NCI-H187 treated with DMSO at 0.1 percent for 48 hours (cell line): Measurements from ENCODE around the gene STON2.
A peak's percentile ranks its signal among the peaks of the same experiment; 100 is the strongest.

ENCODE experiments used
- DNase-seq: peaks from one replicate; lab custom pipeline; 2025; lab: John Stamatoyannopoulos, UW

STON2 gene

DNA sequence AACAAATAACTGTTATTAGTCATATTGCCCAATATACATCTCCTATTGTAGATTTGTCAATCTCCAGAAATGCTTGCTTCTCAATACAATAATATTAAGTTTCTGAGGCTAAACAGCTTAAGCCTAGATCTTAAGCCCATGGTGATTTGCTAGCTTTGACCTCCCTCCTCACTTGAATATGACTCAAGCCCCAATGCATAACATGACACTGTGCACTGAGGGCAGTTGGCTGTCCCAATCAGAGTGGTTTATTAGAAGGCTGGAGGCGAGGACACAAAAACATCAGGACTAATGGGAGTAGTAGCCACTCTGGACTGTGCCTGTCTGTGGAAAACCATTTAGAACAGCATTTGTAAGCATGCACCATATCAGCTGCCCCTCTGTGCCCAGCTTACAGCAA, 98.3 kb downstream of the STON2 start:
- no peak for DNase-seq

DNA sequence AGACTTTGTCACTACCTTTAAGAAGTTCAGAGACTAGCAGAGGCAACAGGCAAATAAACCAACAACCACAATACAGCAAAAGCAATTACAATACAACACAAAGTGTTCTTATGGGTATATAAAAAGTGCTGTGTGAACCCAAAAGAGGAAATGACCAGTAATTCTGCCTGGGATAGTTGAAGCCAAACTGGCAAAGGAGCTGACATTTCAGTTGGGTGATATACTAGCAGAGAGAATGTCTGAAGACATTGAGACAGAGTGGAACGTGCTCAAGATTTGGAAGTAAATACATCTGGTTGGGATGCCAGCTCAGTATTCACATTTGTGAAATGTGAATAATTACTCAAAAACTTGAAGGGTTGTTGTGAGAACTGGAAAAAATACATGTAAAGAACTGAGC, 98.8 kb downstream of the STON2 start:
- no peak for DNase-seq

DNA sequence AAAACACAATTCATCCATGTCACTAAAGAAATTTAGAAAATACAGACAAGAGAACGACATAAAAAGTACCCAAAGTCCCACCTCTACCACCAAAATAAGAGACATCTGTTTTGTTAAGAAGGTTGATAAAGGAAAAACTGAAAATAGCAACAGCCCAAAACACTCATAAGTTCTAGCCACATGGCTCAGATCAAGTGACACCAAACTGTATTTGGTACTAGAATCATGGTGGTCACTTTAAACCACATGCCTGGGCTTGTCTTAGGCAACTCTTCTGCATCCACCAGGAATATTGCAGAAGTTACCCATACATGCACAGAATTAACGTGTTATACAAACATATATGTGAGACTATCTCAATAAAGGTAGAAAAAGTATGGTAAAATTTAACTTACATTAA, 101.2 kb downstream of the STON2 start:
- DNase-seq = no peak

DNA sequence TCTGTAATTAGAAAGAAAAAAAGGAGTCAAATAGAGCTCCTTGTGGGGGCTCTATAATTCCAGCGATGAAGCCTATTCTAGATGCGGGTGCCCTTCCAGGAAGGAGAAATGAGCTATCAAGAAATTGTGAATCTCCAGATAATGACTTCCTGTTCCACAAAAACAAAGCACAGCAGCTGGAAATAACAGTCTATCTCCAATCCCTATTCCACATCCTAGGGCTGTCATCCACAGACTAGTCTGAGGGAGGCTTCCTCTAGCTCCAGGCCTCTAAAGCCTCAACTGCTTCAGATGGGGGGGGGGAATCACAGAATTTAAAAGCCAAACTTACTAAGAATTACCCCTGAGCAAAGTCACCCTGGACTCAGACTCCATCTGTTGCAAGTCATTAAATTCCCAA, 102.0 kb downstream of the STON2 start:
- DNase-seq = no peak

DNA sequence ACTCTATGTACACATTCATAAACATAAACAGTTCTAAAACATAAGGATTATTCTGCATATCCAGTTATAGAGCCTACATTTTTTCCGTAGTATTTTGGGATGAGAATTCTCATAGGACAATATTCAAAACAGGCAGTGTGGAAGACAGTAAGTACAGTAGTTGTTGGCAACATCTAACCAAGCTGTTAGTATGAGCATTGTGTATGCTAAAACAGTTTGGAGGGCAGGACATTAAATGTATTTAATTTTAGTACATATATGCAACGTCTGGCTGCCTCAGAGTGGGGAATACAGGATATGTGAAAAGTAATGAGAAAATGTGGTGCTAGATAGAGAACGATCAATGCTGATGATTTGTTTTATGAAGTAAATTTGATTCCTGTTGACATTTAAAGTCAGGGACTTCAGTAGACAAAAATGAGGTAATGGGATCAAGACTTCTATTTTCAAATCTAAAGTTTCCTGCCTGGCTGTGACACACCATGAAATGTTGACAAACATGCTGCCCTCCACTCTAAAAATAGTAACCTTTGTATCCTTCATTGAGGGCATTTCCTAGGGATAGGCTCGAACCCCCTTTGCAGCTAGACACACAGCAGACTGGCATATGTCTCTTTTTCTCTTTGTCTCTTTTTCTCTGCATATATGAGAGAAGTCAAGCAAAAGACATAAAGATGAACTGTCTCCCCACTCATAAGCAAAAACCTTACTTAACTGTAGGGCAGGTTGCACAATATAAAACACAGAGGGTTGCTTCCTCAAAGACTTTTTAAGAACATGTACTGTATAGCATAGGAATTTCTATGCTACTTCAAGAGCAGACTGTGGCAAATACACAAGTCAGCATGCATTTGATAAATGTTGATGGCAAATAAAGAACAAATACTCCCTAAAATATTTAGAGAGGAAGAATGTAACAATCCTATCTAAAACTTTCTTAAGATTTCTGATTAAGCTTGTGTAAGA, 103.9 kb downstream of the STON2 start:
- no peak for DNase-seq

DNA sequence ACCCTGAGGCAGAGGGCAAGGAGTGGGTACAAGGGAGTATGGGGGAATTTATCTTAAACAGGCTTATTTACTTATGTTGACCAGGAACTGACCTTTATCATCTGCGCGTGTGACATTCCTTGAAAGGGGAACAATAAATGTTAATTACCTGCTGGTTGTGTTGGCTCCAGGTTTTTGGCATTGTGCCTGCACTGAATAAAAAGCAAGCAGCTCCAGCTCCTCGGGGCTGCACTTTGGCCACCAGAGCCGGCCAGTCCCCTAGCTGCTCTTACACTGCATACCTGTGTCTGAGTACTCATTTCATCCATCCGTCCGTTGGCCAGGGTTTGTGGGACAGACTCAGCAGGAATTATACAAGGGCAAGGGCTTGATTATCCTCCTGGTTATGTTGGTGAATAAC, 110.6 kb downstream of the STON2 start:
- DNase-seq = no peak

DNA sequence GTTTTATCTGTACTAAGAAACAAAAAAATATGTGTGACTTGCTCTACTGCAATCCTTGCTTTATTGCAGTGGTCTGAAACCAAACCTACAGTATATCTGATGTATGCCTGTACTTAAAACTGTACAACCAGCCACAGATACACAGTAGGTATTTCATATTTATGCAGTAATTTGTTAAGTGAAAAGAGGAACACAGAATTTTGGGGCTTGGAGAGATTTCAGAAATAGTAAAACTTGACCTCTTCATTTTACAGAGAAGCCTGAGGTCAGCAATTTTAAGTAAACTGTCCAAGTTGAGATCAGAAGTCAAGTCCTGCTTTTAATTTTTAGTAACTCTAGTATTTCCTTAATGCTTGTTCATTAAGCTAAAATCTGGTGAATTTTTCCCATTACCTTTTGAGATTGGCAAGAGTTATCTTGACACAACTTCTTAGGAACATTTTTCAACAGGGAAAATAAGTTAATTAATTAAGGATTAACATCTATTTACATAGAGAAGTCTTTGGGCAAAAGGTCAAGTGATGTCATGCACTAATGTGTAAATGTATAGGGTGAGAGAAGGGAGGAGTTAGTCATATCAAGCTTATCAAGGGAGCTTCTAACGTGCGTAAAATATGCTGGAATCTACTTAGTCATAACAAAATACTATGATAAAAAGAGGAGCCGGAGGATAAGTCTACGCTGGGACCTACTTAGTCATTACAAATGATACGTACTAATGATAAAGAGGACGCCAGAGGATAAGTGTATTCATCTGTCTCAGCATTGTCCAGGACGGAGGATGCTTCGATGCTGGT, 113.4 kb downstream of the STON2 start:
- DNase-seq = no peak

DNA sequence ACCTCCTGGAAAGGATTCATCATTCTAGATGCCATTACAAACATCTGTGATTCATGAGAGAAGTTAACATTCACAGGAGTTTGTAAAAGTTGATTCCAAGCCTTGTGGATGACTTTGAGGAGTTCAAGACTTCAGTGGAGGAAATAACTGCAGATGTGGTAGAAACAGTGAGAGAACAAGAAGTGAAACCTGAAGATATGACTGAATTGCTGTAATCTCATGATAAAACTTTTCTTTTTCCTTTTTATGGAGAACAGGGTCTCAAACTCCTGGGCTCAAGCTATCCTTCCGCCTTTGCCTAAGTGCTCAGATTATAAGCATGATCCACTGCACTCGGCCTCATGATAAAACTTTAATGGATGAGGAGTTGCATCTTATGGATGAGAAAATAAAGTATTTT, 114.9 kb downstream of the STON2 start:
- no peak for DNase-seq

DNA sequence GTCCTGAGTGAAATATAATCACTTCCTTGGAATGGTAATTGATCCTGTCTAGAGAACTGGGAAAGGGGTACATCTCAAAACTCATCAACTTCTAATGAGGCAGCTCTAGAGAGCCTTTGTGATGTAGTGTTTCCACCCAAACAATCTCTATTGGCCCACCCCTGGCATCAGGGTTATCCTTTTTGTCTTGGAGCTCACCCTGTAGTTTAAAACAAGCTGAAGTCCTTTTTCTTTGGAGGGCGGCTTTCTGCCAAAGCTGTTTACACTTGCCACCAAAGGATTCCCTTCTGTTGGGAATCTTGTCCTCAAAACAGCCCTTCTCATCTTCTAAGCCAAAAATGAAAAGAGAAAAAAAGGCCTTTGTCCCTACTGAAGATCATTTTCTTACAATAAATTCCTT, 118.8 kb downstream of the STON2 start:
- no peak for DNase-seq

DNA sequence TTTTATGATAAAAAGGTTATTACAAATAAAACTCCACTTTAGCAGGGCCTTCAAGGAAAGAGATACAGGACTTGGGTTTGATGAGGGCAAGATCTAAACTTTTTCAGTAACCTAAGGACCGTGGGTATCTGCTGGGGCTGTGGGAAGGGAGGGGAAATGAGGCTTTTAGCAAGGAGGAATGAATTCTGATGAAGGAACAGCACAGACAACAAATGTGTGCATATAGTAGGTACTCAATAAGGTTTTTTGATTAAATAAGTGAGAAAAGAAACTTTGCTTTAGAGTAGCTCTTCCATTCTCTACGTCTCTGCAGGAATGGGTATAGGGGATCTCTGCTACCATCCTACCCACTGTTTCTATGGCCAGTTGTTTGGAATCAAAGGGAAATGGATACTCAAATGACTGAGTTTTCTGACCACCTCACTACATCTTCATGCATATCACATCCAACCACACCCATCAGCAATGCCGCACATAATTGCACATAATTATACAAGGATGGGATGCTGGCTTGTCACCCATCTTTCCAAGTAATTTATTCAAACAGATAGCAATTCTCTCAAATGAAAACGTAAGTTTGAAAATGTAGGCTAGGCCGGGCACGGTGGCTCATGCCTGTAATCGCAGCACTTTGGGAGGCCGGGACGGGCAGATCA, 119.9 kb downstream of the STON2 start:
- no peak for DNase-seq

DNA sequence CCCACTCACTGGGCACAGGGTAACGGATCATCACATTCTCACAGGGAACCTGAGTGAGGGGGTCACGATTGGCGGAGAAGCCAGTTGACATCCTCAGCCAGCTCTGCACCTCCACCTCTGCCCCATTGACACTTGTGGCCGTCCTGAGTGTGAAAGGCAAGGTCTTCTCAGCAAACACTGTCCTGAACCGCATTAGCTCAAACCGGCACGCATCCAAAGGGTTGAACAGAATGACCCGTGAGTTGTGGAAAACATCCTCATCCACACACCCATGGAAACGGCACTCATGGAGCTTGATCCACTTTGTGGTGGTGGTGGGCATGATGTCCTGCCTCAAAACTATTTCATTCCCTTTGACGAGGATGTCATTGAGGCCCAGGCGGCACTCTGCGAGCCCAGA, 123.0 kb downstream of the STON2 start:
- no peak for DNase-seq

DNA sequence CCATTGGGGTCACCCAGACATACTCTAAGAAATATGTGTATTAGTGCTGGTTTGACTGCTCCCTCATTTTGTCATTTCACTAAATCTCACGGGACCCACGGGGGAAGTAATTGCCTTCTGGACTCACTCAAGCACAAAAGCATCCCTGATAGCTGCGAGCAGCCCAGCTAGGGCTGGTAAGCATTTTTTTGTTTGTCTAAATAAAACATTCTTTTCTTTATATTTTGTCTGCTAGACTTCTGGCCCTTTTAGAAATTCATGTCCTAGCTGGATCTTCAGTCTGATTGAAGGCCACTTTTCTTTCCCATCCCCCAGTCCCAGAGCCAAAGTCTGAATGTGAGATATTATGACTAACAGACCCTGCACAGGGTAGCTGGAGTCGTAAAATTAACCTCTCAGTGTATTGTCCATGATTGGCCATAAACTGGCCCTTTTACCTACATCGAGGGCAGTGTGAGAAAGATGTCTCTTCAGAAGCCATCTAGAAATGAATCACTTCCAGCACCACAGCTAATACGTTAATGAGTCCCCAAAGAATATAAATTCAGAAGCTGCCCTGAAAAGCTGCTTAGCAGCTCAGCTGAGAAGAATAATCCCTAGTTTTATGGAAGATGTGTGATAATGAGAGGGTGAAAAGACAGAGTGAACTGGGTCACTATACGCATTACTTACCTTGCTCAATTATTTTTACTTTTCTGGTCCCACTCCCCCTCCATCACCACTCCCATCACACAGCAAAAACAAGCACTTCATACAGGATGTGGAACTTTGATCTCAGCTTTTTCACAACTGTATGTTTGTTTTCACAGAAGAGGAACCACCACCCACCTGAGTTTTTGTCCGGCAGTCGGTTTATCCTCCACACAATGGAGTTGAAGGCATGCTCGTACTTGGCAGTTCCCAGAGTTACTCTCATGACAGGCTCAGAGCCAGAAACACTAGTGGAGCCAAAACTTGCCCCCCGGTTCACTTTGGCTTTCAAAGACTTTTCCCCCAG, 123.8 kb downstream of the STON2 start:
- no peak for DNase-seq

DNA sequence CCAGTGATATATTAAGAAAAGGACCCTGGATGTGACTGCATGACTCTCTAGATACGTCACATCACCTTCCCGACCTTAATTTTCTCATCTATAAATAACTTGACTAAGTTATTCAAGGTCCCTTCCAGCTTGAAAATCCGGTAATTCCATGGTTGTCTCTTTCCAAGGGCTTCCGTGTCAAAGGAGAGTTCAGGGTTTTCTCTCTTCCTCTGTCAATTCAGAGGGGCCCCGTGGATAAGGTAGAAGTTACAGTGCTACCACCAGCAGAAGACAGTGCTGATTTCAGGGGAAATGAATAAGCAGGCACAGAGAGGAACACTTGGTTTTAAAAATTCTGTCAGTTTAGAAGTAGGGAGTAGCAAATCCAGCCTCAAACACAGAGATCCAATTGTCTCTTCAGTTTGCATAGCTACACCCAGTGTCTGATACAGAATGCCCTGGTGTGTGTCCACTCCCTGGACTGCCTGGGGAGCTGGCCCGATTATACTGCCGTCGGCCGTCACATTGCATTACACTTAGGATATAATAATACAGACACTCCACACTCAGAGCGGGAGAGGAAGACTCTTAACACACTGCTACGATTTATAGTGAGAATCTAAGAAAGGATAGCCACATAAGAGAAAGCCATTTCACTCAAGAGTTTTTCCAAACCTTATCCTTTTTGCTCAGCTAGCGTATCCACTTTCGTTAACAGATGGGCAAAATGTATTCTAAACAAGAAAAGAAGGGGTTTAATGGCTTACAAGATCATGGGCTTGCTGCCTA, 124.6 kb downstream of the STON2 start:
- no peak for DNase-seq

DNA sequence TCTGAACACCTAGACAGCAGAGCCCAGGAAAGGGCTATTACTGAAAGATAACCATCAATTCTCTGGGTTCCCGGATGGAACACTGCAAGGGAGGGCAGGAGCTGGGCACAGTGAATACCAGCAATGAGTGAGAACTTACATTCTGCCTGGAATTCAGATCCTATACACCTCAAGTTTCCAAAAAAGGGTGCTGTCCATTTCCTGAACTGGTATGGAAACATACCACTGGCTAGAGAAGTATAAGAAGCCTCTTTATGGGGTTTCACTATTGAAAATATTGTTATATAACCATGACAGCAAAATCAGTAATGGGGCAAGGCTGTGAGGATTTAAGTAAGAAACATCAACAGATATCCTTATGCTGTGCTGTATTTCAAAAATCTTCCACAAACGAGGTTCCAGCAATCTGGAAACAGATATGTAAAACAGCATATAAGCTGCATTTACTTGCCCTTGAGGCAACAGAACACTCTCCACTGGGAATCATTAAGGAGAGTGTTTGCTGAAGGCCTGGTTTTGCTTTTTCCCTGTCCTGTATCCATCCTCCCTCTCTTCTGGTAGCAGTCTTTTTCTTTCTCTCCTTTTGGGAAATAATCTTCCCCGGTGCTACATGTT, 126.1 kb downstream of the STON2 start:
- no peak for DNase-seq

DNA sequence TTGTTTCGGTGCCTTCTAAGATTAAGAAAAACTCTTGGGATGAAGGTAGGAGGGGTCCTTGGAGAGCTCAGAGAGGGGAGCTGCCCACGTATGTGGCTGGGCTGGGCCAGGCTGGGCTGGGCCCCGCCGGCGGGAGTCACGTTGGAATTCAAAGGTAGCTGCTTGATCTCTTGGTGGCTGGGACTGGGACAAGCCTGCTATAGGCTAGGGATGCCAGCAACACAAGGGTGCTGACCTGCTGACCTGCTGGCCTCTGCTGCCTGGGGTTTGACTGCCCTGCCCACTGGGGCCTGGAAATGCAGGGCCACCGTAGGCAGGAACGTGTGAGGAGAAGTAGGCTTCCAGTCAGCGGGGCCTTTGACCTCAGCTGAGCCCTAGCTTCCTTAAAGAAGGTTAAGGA, 126.6 kb downstream of the STON2 start:
- no peak for DNase-seq

DNA sequence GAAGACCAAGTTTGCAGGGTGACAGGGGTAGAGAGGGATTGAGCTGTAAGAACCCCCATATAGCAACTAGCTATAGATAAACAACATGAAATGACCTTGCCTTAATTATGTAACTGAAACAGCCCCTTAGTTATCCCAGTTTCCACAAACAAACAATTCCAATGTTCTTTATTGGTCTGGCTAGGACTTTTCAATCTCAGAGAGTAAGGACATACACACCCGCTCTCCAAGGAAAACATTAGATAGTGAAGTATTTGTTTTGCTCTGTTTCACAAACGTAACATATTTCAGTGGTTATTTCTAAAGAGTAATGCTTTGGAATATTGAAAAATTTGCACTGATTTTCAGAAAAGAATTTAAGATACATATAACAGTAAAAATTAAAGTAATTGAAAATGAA, 127.8 kb downstream of the STON2 start:
- no peak for DNase-seq

DNA sequence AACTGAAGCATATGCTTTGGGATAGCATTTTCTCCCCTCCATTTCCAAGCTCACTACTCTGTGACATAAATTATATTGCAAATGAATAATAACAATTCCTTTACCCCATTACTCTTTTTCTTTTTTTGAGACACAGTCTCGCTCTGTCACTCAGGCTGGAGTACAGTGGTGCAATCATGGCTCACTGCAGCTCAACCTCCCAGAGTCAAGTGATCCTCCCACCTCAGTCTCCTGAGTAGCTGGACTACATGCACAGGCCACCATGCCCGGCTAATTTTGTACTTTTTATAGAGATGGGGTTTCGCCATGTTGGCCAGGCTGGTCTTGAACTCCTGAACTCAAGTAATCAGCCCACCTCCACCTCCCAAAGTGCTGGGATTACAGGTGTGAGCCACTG, 130.1 kb downstream of the STON2 start:
- DNase-seq = no peak

DNA sequence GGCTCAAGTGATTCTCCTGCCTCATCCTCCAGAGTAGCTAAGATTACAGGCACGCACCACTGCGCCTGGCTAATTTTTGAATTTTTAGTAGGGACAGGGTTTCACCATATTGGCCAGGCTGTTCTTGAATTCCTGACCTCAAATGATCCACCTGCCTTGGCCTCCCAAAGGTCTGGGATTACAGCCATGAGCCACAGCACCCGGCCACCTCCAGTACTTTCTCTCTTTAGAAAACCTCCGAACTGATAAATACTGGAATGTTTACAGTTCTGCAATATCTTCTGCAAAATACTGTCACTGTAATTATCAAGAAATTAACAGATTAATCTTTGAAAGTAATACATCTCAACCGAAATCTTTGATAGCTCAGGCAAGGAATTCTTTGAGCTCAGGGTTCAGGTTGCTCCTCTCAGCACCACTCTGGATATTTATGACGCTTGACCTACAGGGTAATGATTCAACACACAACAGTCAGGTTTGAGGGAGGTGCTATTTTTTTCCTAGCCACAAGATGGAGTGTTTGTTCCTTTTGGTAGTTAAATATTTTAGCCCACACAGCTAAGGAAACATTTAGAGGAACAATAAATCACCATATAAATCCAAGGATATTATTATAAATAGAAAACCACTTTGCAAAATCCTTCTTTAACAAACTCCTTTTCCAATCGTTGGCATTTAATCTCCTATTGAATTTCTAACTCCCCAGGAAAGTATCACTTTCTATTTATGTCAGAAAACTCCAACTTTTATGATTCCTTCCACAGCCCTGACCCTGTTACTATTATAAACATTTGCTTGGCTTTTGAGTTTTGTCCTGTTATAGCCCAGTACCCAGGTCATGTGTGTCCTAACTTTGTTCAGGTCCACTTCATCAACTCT, 130.8 kb downstream of the STON2 start:
- DNase-seq = peak; percentile 85

DNA sequence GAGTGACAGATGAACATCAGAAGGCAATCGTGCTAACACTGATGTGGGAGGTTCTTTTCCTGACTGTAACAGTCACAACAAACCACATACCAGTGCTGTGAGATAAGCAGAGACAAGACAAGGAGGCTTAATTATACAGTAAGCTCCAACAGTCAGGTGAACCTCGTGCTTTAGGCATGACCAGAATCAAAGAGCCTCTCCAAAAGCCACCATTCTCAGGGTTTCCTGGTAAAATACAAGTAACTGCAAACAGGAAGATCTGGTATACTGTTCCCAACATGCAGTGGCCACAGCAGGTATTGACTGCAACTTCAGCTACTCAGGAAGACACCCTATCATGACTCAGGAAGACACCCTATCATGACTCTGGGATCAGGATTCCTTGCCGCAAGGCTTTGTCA, 132.1 kb downstream of the STON2 start:
- no peak for DNase-seq
